Loucy (cell line): Measurements from ENCODE around the gene B3GAT1.

ENCODE experiments used
- CTCF ChIP-seq: fragments of 200-600 bp; sonication (generic); conservative IDR thresholded peaks from 2 replicates; pipeline ENCODE4 v1.5.1; 2014; ENCODE audit warnings: mild to moderate bottlenecking, antibody characterized with exemption, low read length
- EZH2phosphoT487 ChIP-seq: fragments of 200-600 bp; IDR thresholded peaks from 2 replicates; pipeline ENCODE4 v1.6.1; 2018; ENCODE audit warnings: antibody characterized with exemption, mild to moderate bottlenecking, moderate library complexity, borderline replicate concordance

GRCh38 chr11:134417871-134418840 is 6.1 kb upstream of the B3GAT1 start:
- TF ChIP-seq CTCF (no peak), EZH2phosphoT487 (no peak)
